Osteocyte (in vitro differentiated cells): ENCODE data around the gene KCNH2. TPM values are rescaled to one million over a fixed set of nuclear protein-coding genes. Genes with fewer than 3 reads are reported as not detected.

Experiments
- DNase-seq: peaks from one replicate; pipeline ENCODE4 v3.0.0; 2021; ENCODE audit warnings: mixed read lengths; ENCODE audit not compliant: unreplicated experiment; ENCODE audit errors: extremely low spot score
- H3K27ac Mint-ChIP-seq: one replicate; pipeline ENCODE4 v1.8.0; 2021; ENCODE audit warnings: mild to moderate bottlenecking, mixed read lengths; ENCODE audit not compliant: unreplicated experiment
- H3K27me3 Mint-ChIP-seq: one replicate; pipeline ENCODE4 v1.8.0; 2021; ENCODE audit warnings: mixed read lengths; ENCODE audit not compliant: unreplicated experiment
- H3K36me3 Mint-ChIP-seq: one replicate; pipeline ENCODE4 v1.8.0; 2021; ENCODE audit warnings: mixed read lengths; ENCODE audit not compliant: unreplicated experiment
- H3K4me1 Mint-ChIP-seq: one replicate; pipeline ENCODE4 v1.8.0; 2021; ENCODE audit warnings: mixed read lengths; ENCODE audit not compliant: unreplicated experiment
- H3K4me3 Mint-ChIP-seq: one replicate; pipeline ENCODE4 v1.8.0; 2021; ENCODE audit warnings: mild to moderate bottlenecking, moderate library complexity, mixed read lengths; ENCODE audit not compliant: unreplicated experiment
- H3K9me3 Mint-ChIP-seq: one replicate; pipeline ENCODE4 v1.8.0; 2021; ENCODE audit warnings: mixed read lengths; ENCODE audit not compliant: unreplicated experiment
- CTCF ChIP-seq: fragments of 200-600 bp; sonication (generic); IDR thresholded peaks from 2 replicates; pipeline ENCODE4 v1.5.0; 2021; ENCODE audit warnings: antibody characterized with exemption, mild to moderate bottlenecking, moderate library complexity
- total RNA-seq: library from RNA; stranded (reverse); gene quantifications from 2 replicates; pipeline ENCODE4 v1.2.1, GENCODE V29; 2021

The KCNH2 gene
- total RNA-seq, 1 donor from 2014 or later, result not detected

- TF ChIP-seq CTCF, result no peak
- H3K4me1 Mint-ChIP-seq, result no peaks in the 10 kb centered on the region
- H3K27me3 Mint-ChIP-seq, result peaks cover 36% of the 10 kb centered on the region
- no peaks in the 10 kb centered on the region for H3K36me3 Mint-ChIP-seq
- no peaks in the 10 kb centered on the region for H3K9me3 Mint-ChIP-seq
- H3K4me3 Mint-ChIP-seq, result no peak overlapping the region
- H3K27ac Mint-ChIP-seq, result no peak overlapping the region
- DNase-seq, result peak; percentile 27
These were observed 68.7 kb downstream of the KCNH2 start for GRCh38 chr7:150909200-150909995.

GRCh38 chr7:150908173-150908572 lies 69.9 kb downstream of the KCNH2 start:
- Mint-ChIP-seq H3K4me1 (no peaks in the 10 kb centered on the region), H3K27me3 (peaks cover 31% of the 10 kb centered on the region), H3K9me3 (no peaks in the 10 kb centered on the region), H3K36me3 (no peaks in the 10 kb centered on the region), H3K4me3 (no peak overlapping the region), H3K27ac (no peak overlapping the region)
- no peak for TF ChIP-seq CTCF
- DNase-seq, result no peak

GRCh38 chr7:150904011-150904909 lies 73.9 kb downstream of the KCNH2 start:
- no peak overlapping the region for H3K27ac Mint-ChIP-seq
- no peaks in the 10 kb centered on the region for H3K4me1 Mint-ChIP-seq
- H3K36me3 Mint-ChIP-seq, result no peaks in the 10 kb centered on the region
- no peak overlapping the region for H3K4me3 Mint-ChIP-seq
- DNase-seq, result no peak
- no peaks in the 10 kb centered on the region for H3K9me3 Mint-ChIP-seq
- no peak for TF ChIP-seq CTCF
- H3K27me3 Mint-ChIP-seq, result peaks cover 32% of the 10 kb centered on the region

GRCh38 chr7:150903606-150904005 lies 74.5 kb downstream of the KCNH2 start:
- no peak for DNase-seq
- no peak overlapping the region for H3K27ac Mint-ChIP-seq
- no peak for TF ChIP-seq CTCF
- no peak overlapping the region for H3K4me3 Mint-ChIP-seq
- no peaks in the 10 kb centered on the region for H3K36me3 Mint-ChIP-seq
- peaks cover under 1% of the 10 kb centered on the region for H3K4me1 Mint-ChIP-seq
- peaks cover 32% of the 10 kb centered on the region for H3K27me3 Mint-ChIP-seq
- H3K9me3 Mint-ChIP-seq, result no peaks in the 10 kb centered on the region
